Suprapubic skin (tissue), 3 donors: ENCODE data around the gene ASPHD2.

Source experiments
- CTCF ChIP-seq, 2 donors: fragments of 200-600 bp in 1 of 2; fragments of 450-650 bp in 1 of 2; sonication (generic) in 1 of 2; IDR thresholded peaks; one replicate each; pipeline ENCODE4 v1.5.1; 2016 to 2019; ENCODE audit warnings: antibody characterized with exemption in 2 of 2, mild to moderate bottlenecking in 1 of 2, moderate library complexity in 1 of 2
- POLR2AphosphoS5 ChIP-seq, 3 donors: sonication (generic); formaldehyde crosslinking; IDR thresholded peaks; one replicate each; pipeline ENCODE4 v1.6.1; 2017; ENCODE audit warnings: antibody characterized with exemption in 3 of 3

DNA sequence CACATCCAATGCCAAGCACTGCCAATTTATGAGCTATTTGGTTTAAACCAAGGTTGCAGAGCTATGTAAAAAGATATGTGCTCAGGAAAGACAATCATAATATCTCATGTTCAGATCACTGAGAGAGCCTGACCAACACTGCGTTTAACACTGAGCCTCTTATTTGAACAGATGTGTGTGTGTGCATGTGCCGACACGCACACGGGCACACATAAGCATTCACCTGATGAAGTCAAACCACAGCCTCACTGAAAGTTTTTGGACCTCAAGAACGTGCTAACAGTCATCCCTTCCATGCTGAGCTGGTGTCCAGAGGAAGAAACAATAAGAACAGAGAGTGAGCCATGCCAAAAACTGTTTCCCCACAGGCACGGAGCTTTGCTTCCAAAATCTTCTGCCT, 31.1 kb downstream of the ASPHD2 start:
- no peak for TF ChIP-seq CTCF (IDR thresholded peaks at IDR 0.05)
- TF ChIP-seq POLR2AphosphoS5 (IDR thresholded peaks at IDR 0.05) = no peak
